DOHH2 (cell line): ENCODE data around the gene PDE8A.

ENCODE experiments used
- EZH2phosphoT487 ChIP-seq: fragments of 200-600 bp; sonication (generic); IDR thresholded peaks from 2 replicates; pipeline ENCODE4 v1.6.1; 2017; ENCODE audit warnings: borderline replicate concordance, mild to moderate bottlenecking, antibody characterized with exemption, low read length, moderate library complexity, mixed read lengths
- TF ChIP-seq, protein P1 (sequence below): fragments of 200-600 bp; sonication (generic); IDR thresholded peaks from one replicate; pipeline ENCODE4 v1.5.1; 2014; ENCODE audit warnings: antibody characterized with exemption, mild to moderate bottlenecking, low read depth, low read length; ENCODE audit not compliant: poor library complexity, severe bottlenecking

DNA sequence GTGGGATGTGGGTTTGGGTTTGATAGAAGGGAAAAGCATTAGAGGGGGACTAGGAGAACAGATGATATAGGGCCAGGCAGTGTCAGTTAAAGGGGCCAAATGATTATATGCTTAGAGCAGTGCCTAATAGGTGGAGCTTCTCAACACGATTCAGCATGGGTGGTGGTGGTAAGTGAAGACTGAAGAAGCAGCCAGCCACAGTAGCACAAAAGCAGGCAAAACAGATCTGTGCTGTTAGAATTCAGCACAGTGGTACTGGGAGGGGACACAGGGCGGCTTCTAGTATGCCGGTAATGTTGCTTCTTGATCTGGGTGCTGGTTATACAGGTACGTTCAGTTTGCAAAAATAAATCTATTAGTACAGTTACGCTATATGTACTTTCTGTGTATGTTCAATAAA lies 25.5 kb downstream of the PDE8A start:
- TF ChIP-seq, protein P1, sequence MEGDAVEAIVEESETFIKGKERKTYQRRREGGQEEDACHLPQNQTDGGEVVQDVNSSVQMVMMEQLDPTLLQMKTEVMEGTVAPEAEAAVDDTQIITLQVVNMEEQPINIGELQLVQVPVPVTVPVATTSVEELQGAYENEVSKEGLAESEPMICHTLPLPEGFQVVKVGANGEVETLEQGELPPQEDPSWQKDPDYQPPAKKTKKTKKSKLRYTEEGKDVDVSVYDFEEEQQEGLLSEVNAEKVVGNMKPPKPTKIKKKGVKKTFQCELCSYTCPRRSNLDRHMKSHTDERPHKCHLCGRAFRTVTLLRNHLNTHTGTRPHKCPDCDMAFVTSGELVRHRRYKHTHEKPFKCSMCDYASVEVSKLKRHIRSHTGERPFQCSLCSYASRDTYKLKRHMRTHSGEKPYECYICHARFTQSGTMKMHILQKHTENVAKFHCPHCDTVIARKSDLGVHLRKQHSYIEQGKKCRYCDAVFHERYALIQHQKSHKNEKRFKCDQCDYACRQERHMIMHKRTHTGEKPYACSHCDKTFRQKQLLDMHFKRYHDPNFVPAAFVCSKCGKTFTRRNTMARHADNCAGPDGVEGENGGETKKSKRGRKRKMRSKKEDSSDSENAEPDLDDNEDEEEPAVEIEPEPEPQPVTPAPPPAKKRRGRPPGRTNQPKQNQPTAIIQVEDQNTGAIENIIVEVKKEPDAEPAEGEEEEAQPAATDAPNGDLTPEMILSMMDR: no peak
- TF ChIP-seq EZH2phosphoT487: no peak
